ENCODE data around the gene ARSJ. TPM values are rescaled to one million over a fixed set of nuclear protein-coding genes. Genes with fewer than 3 reads are reported as not detected.

ARSJ gene
- total and polyA plus RNA-seq, 2 of the 8 experiments (the other 6 are each of a cell fraction or from before 2014, with no cell fraction given), result 1.4 to 6.3 TPM

DNA sequence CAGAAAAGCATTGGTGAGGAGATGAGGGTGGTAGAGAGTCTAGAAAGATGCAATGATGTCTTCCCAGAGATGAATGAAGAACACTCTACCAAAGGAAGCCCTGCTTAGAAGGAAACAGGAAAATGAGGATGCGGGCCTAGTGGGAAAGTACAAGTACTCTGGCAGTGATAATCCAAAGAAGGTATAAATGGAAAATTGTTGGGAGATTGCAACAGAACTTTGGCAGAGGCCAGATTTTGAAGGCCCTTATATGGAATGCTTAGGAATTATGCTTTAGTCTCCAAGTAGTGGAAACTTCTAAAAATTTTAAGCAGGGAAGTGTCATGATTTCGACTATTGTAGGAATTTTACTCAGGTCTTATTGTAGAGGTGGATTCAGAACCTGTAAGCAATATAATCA is 11.0 kb downstream of the ARSJ start:
- Histone ChIP-seq H4K91ac (replicated peaks; ENCODE audit: insufficient read length, low read length) (no peak overlapping the region), H4K8ac (ENCODE audit: extremely low read depth, insufficient read depth, low read length) (no peak overlapping the region), H3K9me3 (ENCODE audit: insufficient read depth in 2 of 2, low read depth in 1 of 2, low read length in 1 of 2) (no peaks in the 10 kb centered on the region), H3K23me2 (ENCODE audit: low read depth, low read length) (no peaks in the 10 kb centered on the region), H3K56ac (replicated peaks; ENCODE audit: insufficient read length, low read depth, low read length) (no peak overlapping the region), H3K4me1 (replicated peaks in 1 of 4; ENCODE audit: control insufficient read depth in 3 of 4, insufficient read depth in 4 of 4, low read length in 3 of 4) (no peaks in the 10 kb centered on the region), H3K18ac (ENCODE audit: extremely low read depth, low read length) (no peak overlapping the region), H3K4ac (replicated peaks; ENCODE audit: insufficient read length, low read depth, low read length) (no peak overlapping the region), H2BK15ac (ENCODE audit: low read length) (no peak overlapping the region), H3K27ac (ENCODE audit: low read depth, low read length) (no peak overlapping the region), H2AK5ac (ENCODE audit: low read depth, low read length) (no peak overlapping the region), H4K5ac (ENCODE audit: insufficient read length, low read depth, low read length) (no peak overlapping the region), H3K4me2 (ENCODE audit: insufficient read depth in 1 of 2, low read depth in 2 of 2, low read length in 2 of 2) (no peak overlapping the region), H3K79me1 (ENCODE audit: low read depth, low read length) (no peaks in the 10 kb centered on the region), H2BK5ac (ENCODE audit: low read depth, low read length) (no peak overlapping the region), H3K23ac (ENCODE audit: insufficient read length) (no peak overlapping the region), H4K20me1 (replicated peaks in 1 of 2; ENCODE audit: control insufficient read depth in 1 of 2, insufficient read depth in 2 of 2, low read length in 2 of 2) (no peaks in the 10 kb centered on the region), H3K27me3 (replicated peaks in 1 of 4; ENCODE audit: control insufficient read depth in 3 of 4, extremely low read depth in 1 of 4, insufficient read depth in 3 of 4, low read length in 3 of 4) (no peaks in the 10 kb centered on the region), H3K14ac (ENCODE audit: insufficient read length) (no peak overlapping the region), H3K4me3 (ENCODE audit: extremely low read depth in 1 of 4, insufficient read depth in 2 of 4, low read depth in 3 of 4, low read length in 4 of 4) (no peak overlapping the region), H3K9ac (replicated peaks in 1 of 4; ENCODE audit: extremely low read depth in 1 of 4, low read depth in 3 of 4, low read length in 3 of 4) (no peak overlapping the region), H2AFZ (ENCODE audit: low read length) (no peak overlapping the region), H2BK120ac (replicated peaks; ENCODE audit: low read depth, low read length) (no peak overlapping the region), H2BK12ac (ENCODE audit: low read depth, low read length) (no peak overlapping the region), H3K36me3 (ENCODE audit: control insufficient read depth in 2 of 4, insufficient read depth in 4 of 4, low read length in 3 of 4) (no peaks in the 10 kb centered on the region), H2BK20ac (ENCODE audit: low read length) (no peak overlapping the region), H3K79me2 (ENCODE audit: control insufficient read depth in 1 of 2, insufficient read depth in 2 of 2, low read length in 2 of 2) (no peaks in the 10 kb centered on the region)
- ChIA-PET POLR2A (ENCODE audit: partially characterized antibody) (no interaction called here), CTCF (ENCODE audit: partially characterized antibody) (no interaction called here)
- no peak for FAIRE-seq
- no peak for TF ChIP-seq KDM4A (IDR thresholded peaks at IDR 0.05; ENCODE audit: low read depth, low read length, severe bottlenecking)
- no peak for TF ChIP-seq ASH2L (IDR thresholded peaks at IDR 0.05; ENCODE audit: low read length)
- TF ChIP-seq, protein P1, sequence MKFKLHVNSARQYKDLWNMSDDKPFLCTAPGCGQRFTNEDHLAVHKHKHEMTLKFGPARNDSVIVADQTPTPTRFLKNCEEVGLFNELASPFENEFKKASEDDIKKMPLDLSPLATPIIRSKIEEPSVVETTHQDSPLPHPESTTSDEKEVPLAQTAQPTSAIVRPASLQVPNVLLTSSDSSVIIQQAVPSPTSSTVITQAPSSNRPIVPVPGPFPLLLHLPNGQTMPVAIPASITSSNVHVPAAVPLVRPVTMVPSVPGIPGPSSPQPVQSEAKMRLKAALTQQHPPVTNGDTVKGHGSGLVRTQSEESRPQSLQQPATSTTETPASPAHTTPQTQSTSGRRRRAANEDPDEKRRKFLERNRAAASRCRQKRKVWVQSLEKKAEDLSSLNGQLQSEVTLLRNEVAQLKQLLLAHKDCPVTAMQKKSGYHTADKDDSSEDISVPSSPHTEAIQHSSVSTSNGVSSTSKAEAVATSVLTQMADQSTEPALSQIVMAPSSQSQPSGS (IDR thresholded peaks at IDR 0.05; ENCODE audit: low read length), result no peak
- no peak for TF ChIP-seq SIX5 (IDR thresholded peaks at IDR 0.05; ENCODE audit: low read depth, low read length)
- WGBS, 2 experiments (ENCODE audit: extremely low coverage in 1 of 2, insufficient coverage in 1 of 2, insufficient read length in 1 of 2, insufficient replicate concordance in 2 of 2, low coverage in 1 of 2, low lambda C conversion rate in 2 of 2, missing lambda C conversion rate in 1 of 2), result 88% methylated on average over 2 of the region's 2 CpGs; no CpG with 5 or more reads in 1 of the 2 experiments
- no peak for DNase-seq (ENCODE audit: low read depth in 1 of 2, low spot score in 2 of 2)

All from H1 (cell line).